ENCODE data around the gene CLDN18. TPM values are rescaled to one million over a fixed set of nuclear protein-coding genes. Genes with fewer than 3 reads are reported as not detected.

CLDN18 gene
- polyA plus RNA-seq, 4 donors: 0.19 to 2.7 (median 0.36) TPM

DNA sequence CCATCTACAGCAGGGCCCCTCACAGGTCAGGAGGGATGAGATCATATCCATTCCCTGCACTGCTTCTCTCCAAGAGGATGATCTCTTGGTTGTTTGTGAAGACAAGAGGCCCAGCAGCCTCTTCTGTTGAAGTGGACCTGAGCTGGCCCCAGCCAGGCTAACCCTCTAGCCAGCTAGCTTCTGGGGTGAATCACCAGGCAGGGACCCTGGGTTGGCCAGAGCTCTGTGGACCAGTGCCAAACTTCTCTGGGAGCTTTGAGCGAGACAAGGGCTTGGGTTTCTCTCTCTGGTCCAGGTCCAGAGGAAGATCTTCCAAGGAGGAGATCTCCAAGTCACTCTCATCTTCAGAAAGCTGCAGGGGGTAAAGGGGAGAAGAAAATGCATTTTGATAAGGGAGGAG, 52.7 kb downstream of the CLDN18 start:
- DNase-seq (no peak), FAIRE-seq (no peak)
- H3K36me3 ChIP-seq (ENCODE audit: control insufficient read depth in 3 of 3, insufficient read depth in 2 of 3, low read depth in 1 of 3, low read length in 3 of 3): peaks cover 0 to 16% (median 0%) of the 10 kb centered on the region in 3 donors

DNA sequence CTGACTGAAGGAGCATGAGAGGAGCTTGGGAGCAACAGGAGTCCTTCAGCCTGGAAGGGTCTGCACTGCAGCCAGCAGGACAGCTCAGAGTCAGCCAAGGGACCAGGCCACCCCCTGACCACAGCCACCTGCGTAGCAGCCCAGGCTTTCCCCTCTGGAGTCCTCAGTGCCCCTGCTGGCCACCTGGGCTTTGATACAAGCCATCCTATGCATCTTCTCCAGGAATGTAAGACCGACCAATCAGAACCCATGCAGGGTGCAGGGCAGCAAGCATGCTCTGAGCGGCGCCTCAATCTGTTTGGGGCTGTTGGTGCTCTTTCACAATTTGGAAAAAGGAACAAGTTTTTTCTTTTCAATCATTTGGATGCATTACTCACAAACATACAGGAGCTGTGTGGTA, 53.5 kb downstream of the CLDN18 start:
- 61 to 69% (median 65%) methylated on average over 4 of the region's 4 CpGs for WGBS, 3 donors
- no peak overlapping the region for H3K4me3 ChIP-seq (ENCODE audit: low read depth in 1 of 3, low read length in 3 of 3)
- H3K27ac ChIP-seq (ENCODE audit: low read depth in 1 of 3, low read length in 2 of 3): no peak overlapping the region
- no peak for FAIRE-seq
- no peak for DNase-seq
- H3K4me1 ChIP-seq (ENCODE audit: control insufficient read depth in 3 of 3, insufficient read depth in 2 of 3, low read depth in 1 of 3, low read length in 2 of 3): no peaks in the 10 kb centered on the region
- peaks cover 0 to 22% (median 0%) of the 10 kb centered on the region in 3 donors for H3K36me3 ChIP-seq (ENCODE audit: control insufficient read depth in 3 of 3, insufficient read depth in 2 of 3, low read depth in 1 of 3, low read length in 3 of 3)
- no peaks in the 10 kb centered on the region for H3K27me3 ChIP-seq (ENCODE audit: control insufficient read depth in 3 of 3, insufficient read depth in 3 of 3, low read length in 3 of 3)
- no peaks in the 10 kb centered on the region for H3K9me3 ChIP-seq (ENCODE audit: control insufficient read depth in 2 of 2, insufficient read depth in 1 of 2, low read depth in 1 of 2, low read length in 1 of 2)

More for the DNA sequence above, 52.7 kb downstream of the CLDN18 start:
- H3K27me3 ChIP-seq (ENCODE audit: control insufficient read depth in 3 of 3, insufficient read depth in 3 of 3, low read length in 3 of 3): no peaks in the 10 kb centered on the region
- no peaks in the 10 kb centered on the region for H3K9me3 ChIP-seq (ENCODE audit: control insufficient read depth in 2 of 2, insufficient read depth in 1 of 2, low read depth in 1 of 2, low read length in 1 of 2)
- 61 to 65% (median 61%) methylated on average over 1 of the region's 1 CpG for WGBS, 3 donors
- no peak overlapping the region for H3K27ac ChIP-seq (ENCODE audit: low read depth in 1 of 3, low read length in 2 of 3)
- H3K4me3 ChIP-seq (ENCODE audit: low read depth in 1 of 3, low read length in 3 of 3): no peak overlapping the region
- no peaks in the 10 kb centered on the region for H3K4me1 ChIP-seq (ENCODE audit: control insufficient read depth in 3 of 3, insufficient read depth in 2 of 3, low read depth in 1 of 3, low read length in 2 of 3)

DNA sequence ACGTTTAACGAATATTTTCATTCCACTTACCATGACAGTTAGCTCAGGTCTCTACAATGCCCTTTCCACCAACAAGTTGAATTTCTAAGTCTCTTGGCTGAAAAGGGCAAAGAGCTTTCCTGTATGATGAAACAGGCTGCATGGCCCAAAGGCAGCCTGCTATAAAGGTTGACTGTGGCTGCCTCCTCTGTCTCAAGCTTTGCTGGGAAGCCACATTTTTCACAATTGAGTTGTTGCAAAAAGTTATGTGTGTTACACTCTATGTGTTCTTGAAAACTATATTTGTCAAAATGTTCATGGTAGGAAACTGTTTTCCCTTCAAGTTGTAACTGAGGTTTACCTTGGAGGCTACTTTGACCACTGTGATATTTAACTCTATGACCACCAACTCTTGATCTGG, 56.0 kb downstream of the CLDN18 start:
- FAIRE-seq: no peak
- H3K36me3 ChIP-seq (ENCODE audit: control insufficient read depth in 3 of 3, insufficient read depth in 2 of 3, low read depth in 1 of 3, low read length in 3 of 3): peaks cover 0 to 25% (median 0%) of the 10 kb centered on the region in 3 donors

DNA sequence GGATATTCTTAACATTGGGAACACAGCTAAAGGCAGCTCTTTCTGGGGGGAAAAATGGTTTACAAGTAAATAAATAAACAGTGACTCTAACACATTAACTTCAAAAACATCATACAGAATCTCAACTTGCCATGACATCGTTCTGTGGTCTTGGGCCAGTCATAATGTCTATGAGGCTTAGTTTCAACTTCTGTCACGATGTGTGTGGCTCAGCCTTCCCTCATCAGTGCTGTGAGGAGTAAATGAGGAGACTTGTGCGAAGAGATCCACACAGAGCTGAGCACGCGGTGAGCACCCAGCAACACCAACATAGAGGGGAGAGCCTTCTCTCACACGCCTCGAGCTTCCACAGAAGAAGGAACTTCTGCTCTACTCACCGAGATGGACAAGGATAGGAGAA, 56.4 kb downstream of the CLDN18 start:
- Histone ChIP-seq H3K9me3 (ENCODE audit: control insufficient read depth in 2 of 2, insufficient read depth in 1 of 2, low read depth in 1 of 2, low read length in 1 of 2) (no peaks in the 10 kb centered on the region), H3K4me3 (ENCODE audit: low read depth in 1 of 3, low read length in 3 of 3) (no peak overlapping the region), H3K27me3 (ENCODE audit: control insufficient read depth in 3 of 3, insufficient read depth in 3 of 3, low read length in 3 of 3) (no peaks in the 10 kb centered on the region), H3K27ac (ENCODE audit: low read depth in 1 of 3, low read length in 2 of 3) (no peak overlapping the region), H3K4me1 (ENCODE audit: control insufficient read depth in 3 of 3, insufficient read depth in 2 of 3, low read depth in 1 of 3, low read length in 2 of 3) (no peaks in the 10 kb centered on the region), H3K36me3 (ENCODE audit: control insufficient read depth in 3 of 3, insufficient read depth in 2 of 3, low read depth in 1 of 3, low read length in 3 of 3) (peaks cover 0 to 29% (median 0%) of the 10 kb centered on the region in 3 donors)
- DNase-seq: no peak
- FAIRE-seq: no peak
- WGBS, 3 donors: 62 to 83% (median 82%) methylated on average over 8 of the region's 8 CpGs

More for the DNA sequence above, 56.0 kb downstream of the CLDN18 start:
- Histone ChIP-seq H3K4me1 (ENCODE audit: control insufficient read depth in 3 of 3, insufficient read depth in 2 of 3, low read depth in 1 of 3, low read length in 2 of 3) (no peaks in the 10 kb centered on the region), H3K27ac (ENCODE audit: low read depth in 1 of 3, low read length in 2 of 3) (no peak overlapping the region), H3K9me3 (ENCODE audit: control insufficient read depth in 2 of 2, insufficient read depth in 1 of 2, low read depth in 1 of 2, low read length in 1 of 2) (no peaks in the 10 kb centered on the region), H3K27me3 (ENCODE audit: control insufficient read depth in 3 of 3, insufficient read depth in 3 of 3, low read length in 3 of 3) (no peaks in the 10 kb centered on the region), H3K4me3 (ENCODE audit: low read depth in 1 of 3, low read length in 3 of 3) (no peak overlapping the region)
- 92 to 95% (median 95%) methylated on average over 2 of the region's 2 CpGs for WGBS, 3 donors
- DNase-seq: no peak

DNA sequence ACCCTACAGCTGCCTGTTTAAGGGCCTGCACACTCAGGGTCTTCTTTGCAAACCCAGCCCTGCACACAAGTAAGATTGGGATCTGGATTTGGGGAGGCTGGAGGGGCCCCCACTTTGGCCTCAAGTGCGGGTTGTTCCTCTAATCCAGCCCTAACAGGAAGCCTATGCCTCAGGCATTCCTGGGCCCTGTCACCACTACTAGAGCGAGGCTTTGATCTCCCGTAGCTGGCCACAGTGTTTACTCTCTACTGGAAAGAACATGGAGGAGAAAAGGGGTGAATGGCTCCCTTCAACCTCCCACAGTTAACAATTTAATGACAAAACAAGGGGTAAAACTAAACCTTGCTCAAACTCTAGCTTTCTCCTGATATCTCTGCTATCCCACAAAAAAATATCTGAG, 57.0 kb downstream of the CLDN18 start:
- Histone ChIP-seq H3K27me3 (ENCODE audit: control insufficient read depth in 3 of 3, insufficient read depth in 3 of 3, low read length in 3 of 3) (no peaks in the 10 kb centered on the region), H3K4me3 (ENCODE audit: low read depth in 1 of 3, low read length in 3 of 3) (no peak overlapping the region), H3K27ac (ENCODE audit: low read depth in 1 of 3, low read length in 2 of 3) (no peak overlapping the region), H3K9me3 (ENCODE audit: control insufficient read depth in 2 of 2, insufficient read depth in 1 of 2, low read depth in 1 of 2, low read length in 1 of 2) (no peaks in the 10 kb centered on the region), H3K4me1 (ENCODE audit: control insufficient read depth in 3 of 3, insufficient read depth in 2 of 3, low read depth in 1 of 3, low read length in 2 of 3) (no peaks in the 10 kb centered on the region), H3K36me3 (ENCODE audit: control insufficient read depth in 3 of 3, insufficient read depth in 2 of 3, low read depth in 1 of 3, low read length in 3 of 3) (peaks cover 0 to 33% (median 0%) of the 10 kb centered on the region in 3 donors)
- no peak for DNase-seq
- 78 to 86% (median 84%) methylated on average over 3 of the region's 3 CpGs for WGBS, 3 donors
- FAIRE-seq: no peak

DNA sequence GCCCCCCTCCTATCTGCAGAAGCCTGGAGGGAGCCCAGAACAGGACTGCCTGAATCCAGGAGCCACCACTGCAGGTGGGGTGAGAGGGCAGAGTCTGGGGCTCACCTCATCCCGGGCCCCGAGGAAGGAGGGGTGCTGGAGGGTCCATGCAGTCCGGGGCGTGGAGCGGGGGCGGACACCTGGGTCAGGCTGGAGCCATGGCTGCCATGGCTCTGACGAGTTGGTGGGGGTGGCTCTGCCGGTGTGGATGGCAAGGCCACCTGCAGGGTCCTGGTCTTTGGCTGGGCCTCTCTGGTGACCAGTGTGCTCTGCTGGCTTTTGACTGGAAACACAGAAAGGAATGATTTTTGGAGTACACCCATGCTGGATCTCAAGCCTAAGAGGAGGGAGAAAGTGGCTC, 58.1 kb downstream of the CLDN18 start:
- H3K9me3 ChIP-seq (ENCODE audit: control insufficient read depth in 2 of 2, insufficient read depth in 1 of 2, low read depth in 1 of 2, low read length in 1 of 2): no peaks in the 10 kb centered on the region
- 69 to 86% (median 70%) methylated on average over 8 of the region's 8 CpGs for WGBS, 3 donors
- no peaks in the 10 kb centered on the region for H3K27me3 ChIP-seq (ENCODE audit: control insufficient read depth in 3 of 3, insufficient read depth in 3 of 3, low read length in 3 of 3)
- no peak overlapping the region for H3K27ac ChIP-seq (ENCODE audit: low read depth in 1 of 3, low read length in 2 of 3)
- DNase-seq (no peak), FAIRE-seq (no peak)
- peaks cover 0 to 33% (median 0%) of the 10 kb centered on the region in 3 donors for H3K36me3 ChIP-seq (ENCODE audit: control insufficient read depth in 3 of 3, insufficient read depth in 2 of 3, low read depth in 1 of 3, low read length in 3 of 3)
- no peaks in the 10 kb centered on the region for H3K4me1 ChIP-seq (ENCODE audit: control insufficient read depth in 3 of 3, insufficient read depth in 2 of 3, low read depth in 1 of 3, low read length in 2 of 3)
- no peak overlapping the region for H3K4me3 ChIP-seq (ENCODE audit: low read depth in 1 of 3, low read length in 3 of 3)

DNA sequence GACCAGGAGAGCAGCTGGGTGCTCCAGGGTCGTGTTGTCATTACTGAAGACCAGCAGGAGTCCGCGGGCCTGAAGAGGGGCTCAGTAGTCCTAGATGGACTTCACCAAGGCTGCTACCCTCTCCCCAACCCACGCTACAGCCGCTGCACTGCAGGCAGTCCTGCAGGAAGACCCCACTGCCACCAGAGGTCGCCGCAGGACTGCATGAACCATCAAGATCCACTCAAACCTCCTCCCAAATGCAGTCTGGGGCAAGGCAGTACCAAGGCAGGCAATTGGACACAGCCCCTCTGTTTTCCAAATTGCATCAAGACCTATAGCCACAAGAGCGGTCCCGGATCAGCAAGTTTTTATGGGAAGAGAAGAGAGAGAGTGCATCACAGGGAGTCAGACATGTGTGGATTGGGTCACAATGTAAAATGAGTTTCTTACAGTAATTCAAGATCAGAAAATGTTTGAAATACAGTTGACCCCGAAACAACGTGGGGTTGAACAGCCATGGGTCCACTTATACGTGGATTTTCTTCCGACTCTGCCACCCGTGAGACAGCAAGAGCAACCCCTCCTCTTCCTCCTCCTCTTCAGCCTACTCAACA, 58.7 kb downstream of the CLDN18 start:
- FAIRE-seq: no peak
- 21 to 28% (median 25%) methylated on average over 14 of the region's 14 CpGs for WGBS, 3 donors
- H3K4me1 ChIP-seq (ENCODE audit: control insufficient read depth in 3 of 3, insufficient read depth in 2 of 3, low read depth in 1 of 3, low read length in 2 of 3): no peaks in the 10 kb centered on the region
- no peak overlapping the region for H3K27ac ChIP-seq (ENCODE audit: low read depth in 1 of 3, low read length in 2 of 3)
- H3K9me3 ChIP-seq (ENCODE audit: control insufficient read depth in 2 of 2, insufficient read depth in 1 of 2, low read depth in 1 of 2, low read length in 1 of 2): no peaks in the 10 kb centered on the region
- no peaks in the 10 kb centered on the region for H3K27me3 ChIP-seq (ENCODE audit: control insufficient read depth in 3 of 3, insufficient read depth in 3 of 3, low read length in 3 of 3)
- peak; percentile 61 to 66 for DNase-seq
- peaks cover 0 to 29% (median 0%) of the 10 kb centered on the region in 3 donors for H3K36me3 ChIP-seq (ENCODE audit: control insufficient read depth in 3 of 3, insufficient read depth in 2 of 3, low read depth in 1 of 3, low read length in 3 of 3)
- no peak overlapping the region for H3K4me3 ChIP-seq (ENCODE audit: low read depth in 1 of 3, low read length in 3 of 3)

DNA sequence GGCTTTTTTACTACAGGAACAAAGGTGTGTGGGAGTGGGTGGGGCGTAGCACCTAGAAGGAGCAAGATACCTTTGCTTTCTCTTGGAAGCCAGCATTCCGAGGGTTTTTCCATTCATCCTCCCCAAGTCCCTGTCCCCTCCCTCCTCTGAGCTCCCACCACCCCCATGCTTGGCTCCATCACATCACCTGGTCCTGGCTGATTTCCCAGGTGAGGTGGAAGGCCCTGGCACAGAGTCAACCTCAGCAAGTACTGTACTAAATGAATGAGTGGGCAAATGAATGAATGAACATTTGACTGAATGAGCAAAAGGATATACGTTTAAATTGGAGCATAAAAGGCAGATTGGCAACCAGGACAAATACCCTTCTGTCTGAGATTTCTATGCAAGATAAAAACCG, 60.0 kb downstream of the CLDN18 start:
- Histone ChIP-seq H3K4me1 (ENCODE audit: control insufficient read depth in 3 of 3, insufficient read depth in 2 of 3, low read depth in 1 of 3, low read length in 2 of 3) (no peaks in the 10 kb centered on the region), H3K27ac (ENCODE audit: low read depth in 1 of 3, low read length in 2 of 3) (no peak overlapping the region), H3K9me3 (ENCODE audit: control insufficient read depth in 2 of 2, insufficient read depth in 1 of 2, low read depth in 1 of 2, low read length in 1 of 2) (no peaks in the 10 kb centered on the region), H3K27me3 (ENCODE audit: control insufficient read depth in 3 of 3, insufficient read depth in 3 of 3, low read length in 3 of 3) (no peaks in the 10 kb centered on the region), H3K36me3 (ENCODE audit: control insufficient read depth in 3 of 3, insufficient read depth in 2 of 3, low read depth in 1 of 3, low read length in 3 of 3) (peaks cover 0 to 27% (median 0%) of the 10 kb centered on the region in 3 donors), H3K4me3 (ENCODE audit: low read depth in 1 of 3, low read length in 3 of 3) (no peak overlapping the region)
- 48 to 77% (median 57%) methylated on average over 4 of the region's 4 CpGs for WGBS, 3 donors
- no peak for FAIRE-seq
- no peak for DNase-seq

DNA sequence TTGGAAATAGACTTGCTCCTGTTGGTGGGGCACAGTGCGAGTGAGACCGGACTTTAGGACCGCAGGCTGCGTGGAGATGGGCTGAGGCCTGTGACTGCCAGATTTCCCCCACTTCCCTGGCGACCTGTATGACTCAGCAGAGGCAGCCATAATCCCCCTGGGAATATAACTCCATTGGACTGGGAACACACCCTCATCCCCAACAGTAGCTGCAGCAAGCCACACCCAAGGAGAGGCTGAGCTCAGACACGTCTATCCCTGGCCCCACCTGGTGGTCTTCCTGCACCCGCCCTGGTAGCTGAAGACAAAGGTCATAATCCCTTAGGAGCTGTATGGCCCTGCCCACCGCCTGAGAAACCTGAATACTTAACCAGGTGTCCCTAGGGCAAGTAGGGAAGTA, 62.8 kb downstream of the CLDN18 start:
- no peak overlapping the region for H3K27ac ChIP-seq (ENCODE audit: low read depth in 1 of 3, low read length in 2 of 3)
- 56 to 78% (median 69%) methylated on average over 8 of the region's 8 CpGs for WGBS, 3 donors
- no peaks in the 10 kb centered on the region for H3K4me1 ChIP-seq (ENCODE audit: control insufficient read depth in 3 of 3, insufficient read depth in 2 of 3, low read depth in 1 of 3, low read length in 2 of 3)
- no peak for DNase-seq
- peaks cover 0 to 20% (median 0%) of the 10 kb centered on the region in 3 donors for H3K36me3 ChIP-seq (ENCODE audit: control insufficient read depth in 3 of 3, insufficient read depth in 2 of 3, low read depth in 1 of 3, low read length in 3 of 3)
- peaks cover 0 to 2% of the 10 kb centered on the region in 2 donors for H3K9me3 ChIP-seq (ENCODE audit: control insufficient read depth in 2 of 2, insufficient read depth in 1 of 2, low read depth in 1 of 2, low read length in 1 of 2)
- no peak overlapping the region for H3K4me3 ChIP-seq (ENCODE audit: low read depth in 1 of 3, low read length in 3 of 3)
- H3K27me3 ChIP-seq (ENCODE audit: control insufficient read depth in 3 of 3, insufficient read depth in 3 of 3, low read length in 3 of 3): no peaks in the 10 kb centered on the region
- FAIRE-seq: no peak

Measured in small intestine (tissue), 7 donors.